GM21367 (cell line): ENCODE data around the gene ALKBH5.

Experiments
- ATAC-seq: cut with Tn5 transposase; IDR thresholded peaks from one replicate; pipeline ENCODE4 v1.9.1; 2021; ENCODE audit not compliant: unreplicated experiment

ALKBH5 gene

GRCh38 chr17:18157354-18157985 lies 26.2 kb upstream of the ALKBH5 start:
- ATAC-seq, result no peak

GRCh38 chr17:18158022-18158600 lies 25.5 kb upstream of the ALKBH5 start:
- peak; percentile 42 for ATAC-seq

GRCh38 chr17:18159551-18160120 lies 24.0 kb upstream of the ALKBH5 start:
- no peak for ATAC-seq

- no peak for ATAC-seq
Observed at GRCh38 chr17:18160128-18160856, 23.3 kb upstream of the ALKBH5 start.

GRCh38 chr17:18161207-18162145 lies 22.2 kb upstream of the ALKBH5 start:
- ATAC-seq, result no peak

- ATAC-seq, result no peak
Observed at GRCh38 chr17:18163547-18163946, 20.1 kb upstream of the ALKBH5 start.

- ATAC-seq, result no peak
Observed at GRCh38 chr17:18166894-18167293, 16.7 kb upstream of the ALKBH5 start.

GRCh38 chr17:18167421-18167820 lies 16.2 kb upstream of the ALKBH5 start:
- no peak for ATAC-seq

GRCh38 chr17:18172531-18173278 lies 10.9 kb upstream of the ALKBH5 start:
- ATAC-seq, result no peak

GRCh38 chr17:18173740-18174139 lies 9.9 kb upstream of the ALKBH5 start:
- ATAC-seq, result no peak

- ATAC-seq, result no peak
Observed at GRCh38 chr17:18176176-18176575, 7.5 kb upstream of the ALKBH5 start.

- no peak for ATAC-seq
Observed at GRCh38 chr17:18177133-18177532, 6.5 kb upstream of the ALKBH5 start.

- no peak for ATAC-seq
Observed at GRCh38 chr17:18177722-18178121, 5.9 kb upstream of the ALKBH5 start.

- ATAC-seq, result no peak
Observed at GRCh38 chr17:18179196-18179595, 4.4 kb upstream of the ALKBH5 start.

- ATAC-seq, result no peak
Observed at GRCh38 chr17:18179804-18180203, 3.8 kb upstream of the ALKBH5 start.

- no peak for ATAC-seq
Observed at GRCh38 chr17:18181358-18181757, 2.3 kb upstream of the ALKBH5 start.

GRCh38 chr17:18182110-18182977 lies 1.3 kb upstream of the ALKBH5 start:
- ATAC-seq, result no peak

GRCh38 chr17:18182978-18183333 lies 672 bp upstream of the ALKBH5 start:
- peak; percentile 15 for ATAC-seq
